SU-DHL-6 (cell line): ENCODE measurements around the gene APOBEC3B.
"Not testable (repeated sequence)": the region's sequence is repeated elsewhere in the genome, so short reads cannot be mapped to it uniquely, and the experiment has no call there.

Source experiments
- H2AFZ ChIP-seq: fragments of 200-600 bp; sonication (generic); 2 replicates; pipeline ENCODE4 v1.6.1; 2014; ENCODE audit warnings: low read depth, mild to moderate bottlenecking, moderate library complexity, mixed read lengths, antibody characterized with exemption, low read length; ENCODE audit not compliant: severe bottlenecking
- H3F3A ChIP-seq: fragments of 200-600 bp; shearing (Covaris generic); 2 replicates; pipeline ENCODE4 v1.6.0; 2016; ENCODE audit warnings: antibody characterized with exemption, mild to moderate bottlenecking; ENCODE audit not compliant: insufficient read depth
- H3K27ac ChIP-seq: fragments of 200-600 bp; sonication (generic); 2 replicates; pipeline ENCODE4 v1.5.1; 2016; ENCODE audit warnings: low read depth, mild to moderate bottlenecking, low read length, moderate library complexity, mixed read lengths
- H3K27me3 ChIP-seq: fragments of 200-600 bp; sonication (generic), shearing (Covaris generic); 2 replicates; pipeline ENCODE4 v1.6.0; 2014; ENCODE audit warnings: mild to moderate bottlenecking, low read length
- H3K36me3 ChIP-seq: fragments of 200-600 bp; sonication (generic); 2 replicates; pipeline ENCODE4 v1.6.1; 2014; ENCODE audit warnings: mild to moderate bottlenecking, low read length, mixed read lengths
- H3K4me2 ChIP-seq: fragments of 300-600, 200-600 bp; shearing (Covaris generic), sonication (generic); 2 replicates; pipeline ENCODE4 v1.6.0; 2014; ENCODE audit warnings: low read length, low read depth, mild to moderate bottlenecking; ENCODE audit not compliant: poor library complexity, severe bottlenecking
- H3K4me3 ChIP-seq: fragments of 200-600 bp; sonication (generic); 2 replicates; pipeline ENCODE4 v1.5.1; 2014; ENCODE audit warnings: antibody characterized with exemption, low read length, mild to moderate bottlenecking, mixed read lengths; ENCODE audit not compliant: insufficient read depth, poor library complexity, severe bottlenecking
- H3K79me2 ChIP-seq: fragments of 200-600 bp; sonication (generic); 2 replicates; pipeline ENCODE4 v1.6.1; 2014; ENCODE audit warnings: mild to moderate bottlenecking, low read length, moderate library complexity; ENCODE audit not compliant: insufficient read depth
- H3K9ac ChIP-seq: fragments of 200-600 bp; sonication (generic); 2 replicates; pipeline ENCODE4 v1.7.0; 2014; ENCODE audit warnings: mild to moderate bottlenecking, low read length
- H3K9me2 ChIP-seq: fragments of 200-600 bp; sonication (generic); replicated peaks from 2 replicates; pipeline ENCODE4 v1.6.1; 2014; ENCODE audit warnings: low read length; ENCODE audit not compliant: insufficient read depth
- H3K9me3 ChIP-seq: fragments of 200-600 bp; sonication (generic); 2 replicates; pipeline ENCODE4 v1.6.1; 2014; ENCODE audit warnings: low read length, mixed read lengths; ENCODE audit not compliant: insufficient read depth
- H4K20me1 ChIP-seq: fragments of 200-600 bp; sonication (generic); 2 replicates; pipeline ENCODE4 v1.6.1; 2014; ENCODE audit warnings: low read depth, mild to moderate bottlenecking, antibody characterized with exemption, low read length, moderate library complexity, mixed read lengths
- CTCF ChIP-seq: fragments of 200-600 bp; sonication (generic); IDR thresholded peaks from one replicate; pipeline ENCODE4 v1.5.1; 2017; ENCODE audit warnings: antibody characterized with exemption, mild to moderate bottlenecking, low read length, moderate library complexity; ENCODE audit not compliant: insufficient read depth, poor library complexity, severe bottlenecking
- EZH2phosphoT487 ChIP-seq: fragments of 200-600 bp; sonication (generic), shearing (Covaris generic); conservative IDR thresholded peaks from 2 replicates; pipeline ENCODE4 v1.6.1; 2018; ENCODE audit warnings: mild to moderate bottlenecking, antibody characterized with exemption, low read length, moderate library complexity, mixed read lengths

The APOBEC3B gene

GRCh38 chr22:39028281-39028680 lies 46.1 kb downstream of the APOBEC3B start:
- Histone ChIP-seq H3K79me2 (no peaks in the 10 kb centered on the region), H3K4me3 (no peak overlapping the region), H2AFZ (no peak overlapping the region), H4K20me1 (no peaks in the 10 kb centered on the region), H3K36me3 (no peaks in the 10 kb centered on the region), H3K9me3 (no peaks in the 10 kb centered on the region), H3K9ac (no peak overlapping the region), H3K27me3 (no peaks in the 10 kb centered on the region), H3F3A (no peaks in the 10 kb centered on the region), H3K9me2 (no peaks in the 10 kb centered on the region), H3K4me2 (no peak overlapping the region), H3K27ac (no peak overlapping the region)
- TF ChIP-seq CTCF (no peak), EZH2phosphoT487 (no peak)

GRCh38 chr22:39029227-39029626 lies 47.1 kb downstream of the APOBEC3B start:
- Histone ChIP-seq H2AFZ (no peak overlapping the region), H3F3A (no peaks in the 10 kb centered on the region), H3K9me2 (no peaks in the 10 kb centered on the region), H3K79me2 (no peaks in the 10 kb centered on the region), H3K36me3 (no peaks in the 10 kb centered on the region), H3K4me2 (no peak overlapping the region), H3K27ac (no peak overlapping the region), H3K4me3 (no peak overlapping the region), H3K27me3 (no peaks in the 10 kb centered on the region), H3K9ac (no peak overlapping the region), H4K20me1 (no peaks in the 10 kb centered on the region), H3K9me3 (no peaks in the 10 kb centered on the region)
- TF ChIP-seq EZH2phosphoT487 (no peak), CTCF (no peak)

- H3K36me3 ChIP-seq: no peaks in the 10 kb centered on the region
- no peak overlapping the region for H3K27ac ChIP-seq
- H3K27me3 ChIP-seq: no peaks in the 10 kb centered on the region
- no peaks in the 10 kb centered on the region for H3F3A ChIP-seq
- H3K9ac ChIP-seq: no peak overlapping the region
- no peaks in the 10 kb centered on the region for H3K79me2 ChIP-seq
- H3K9me2 ChIP-seq: no peaks in the 10 kb centered on the region
- TF ChIP-seq CTCF: no peak
- TF ChIP-seq EZH2phosphoT487: no peak
- H3K4me3 ChIP-seq: no peak overlapping the region
- H4K20me1 ChIP-seq: no peaks in the 10 kb centered on the region
- H3K4me2 ChIP-seq: no peak overlapping the region
- no peak overlapping the region for H2AFZ ChIP-seq
- H3K9me3 ChIP-seq: no peaks in the 10 kb centered on the region
These were observed 48.6 kb downstream of the APOBEC3B start for GRCh38 chr22:39030705-39031104.

DNA sequence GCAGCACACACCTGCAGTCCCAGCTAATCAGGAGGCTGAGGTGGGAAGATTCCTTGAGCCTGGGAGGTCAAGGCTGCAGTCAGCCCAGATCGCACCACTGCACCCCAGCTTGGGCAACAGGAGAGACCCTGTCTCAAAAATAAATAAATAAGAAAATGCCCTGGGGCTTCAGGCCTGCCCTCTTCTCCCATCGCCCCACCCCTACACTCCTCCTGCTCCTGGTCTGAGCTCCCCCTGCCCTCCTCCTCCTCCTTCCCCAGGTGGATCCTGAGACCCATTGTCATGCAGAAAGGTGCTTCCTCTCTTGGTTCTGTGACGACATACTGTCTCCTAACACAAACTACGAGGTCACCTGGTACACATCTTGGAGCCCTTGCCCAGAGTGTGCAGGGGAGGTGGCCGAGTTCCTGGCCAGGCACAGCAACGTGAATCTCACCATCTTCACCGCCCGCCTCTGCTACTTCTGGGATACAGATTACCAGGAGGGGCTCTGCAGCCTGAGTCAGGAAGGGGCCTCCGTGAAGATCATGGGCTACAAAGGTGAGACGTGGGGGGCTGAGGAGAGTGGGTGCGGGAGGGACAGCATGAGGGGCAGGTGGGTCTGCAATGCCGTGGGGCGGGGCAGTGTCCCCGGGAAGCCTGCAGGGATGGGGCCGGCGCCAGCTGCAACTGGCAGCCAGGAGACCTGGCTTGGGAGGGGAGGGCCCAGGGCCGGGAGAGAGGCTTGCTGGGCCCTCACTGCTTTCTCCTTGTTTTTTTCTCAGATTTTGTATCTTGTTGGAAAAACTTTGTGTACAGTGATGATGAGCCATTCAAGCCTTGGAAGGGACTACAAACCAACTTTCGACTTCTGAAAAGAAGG lies 49.5 kb downstream of the APOBEC3B start:
- not testable (repeated sequence) for H2AFZ ChIP-seq, H3K4me2 ChIP-seq, H3K79me2 ChIP-seq, H3K27me3 ChIP-seq, H3K36me3 ChIP-seq, H3F3A ChIP-seq, H3K4me3 ChIP-seq, H3K9ac ChIP-seq, H3K9me2 ChIP-seq, H4K20me1 ChIP-seq, H3K9me3 ChIP-seq, H3K27ac ChIP-seq

- H3K4me2 ChIP-seq, H3K9ac ChIP-seq, H3K9me3 ChIP-seq, H3K4me3 ChIP-seq, H3K27ac ChIP-seq, H3K27me3 ChIP-seq, H3F3A ChIP-seq, H4K20me1 ChIP-seq, H3K9me2 ChIP-seq, H2AFZ ChIP-seq, H3K36me3 ChIP-seq: not testable (repeated sequence)
- H3K79me2 ChIP-seq: peaks cover 11% of the 10 kb centered on the region
These were observed 54.9 kb downstream of the APOBEC3B start for GRCh38 chr22:39037071-39037470.
